NB4 (cell line): ENCODE results near the gene SASH1.

ENCODE experiments used
- DNase-seq: peaks from one replicate; pipeline ENCODE4 v3.0.0; 2010; ENCODE audit warnings: low read depth
- H3K4me3 ChIP-seq: one replicate; pipeline ENCODE4 v1.5.1; 2011; ENCODE audit warnings: mild to moderate bottlenecking, low read depth, low read length, moderate library complexity
- MYC ChIP-seq: IDR thresholded peaks from 2 replicates; pipeline ENCODE4 v1.6.1; 2011; ENCODE audit warnings: low read depth, low read length
- POLR2A ChIP-seq: IDR thresholded peaks from 2 replicates; pipeline ENCODE4 v1.6.1; 2011; ENCODE audit warnings: mild to moderate bottlenecking; ENCODE audit not compliant: insufficient read length; ENCODE audit errors: extremely low read depth
- TF ChIP-seq, protein P1 (sequence below): IDR thresholded peaks from one replicate; pipeline ENCODE4 v1.5.1; 2012; ENCODE audit warnings: low read depth, low read length
- TF ChIP-seq, protein P2 (sequence below): IDR thresholded peaks from 2 replicates; pipeline ENCODE4 v1.6.1; 2011; ENCODE audit warnings: low read depth, low read length

SASH1 gene

DNA sequence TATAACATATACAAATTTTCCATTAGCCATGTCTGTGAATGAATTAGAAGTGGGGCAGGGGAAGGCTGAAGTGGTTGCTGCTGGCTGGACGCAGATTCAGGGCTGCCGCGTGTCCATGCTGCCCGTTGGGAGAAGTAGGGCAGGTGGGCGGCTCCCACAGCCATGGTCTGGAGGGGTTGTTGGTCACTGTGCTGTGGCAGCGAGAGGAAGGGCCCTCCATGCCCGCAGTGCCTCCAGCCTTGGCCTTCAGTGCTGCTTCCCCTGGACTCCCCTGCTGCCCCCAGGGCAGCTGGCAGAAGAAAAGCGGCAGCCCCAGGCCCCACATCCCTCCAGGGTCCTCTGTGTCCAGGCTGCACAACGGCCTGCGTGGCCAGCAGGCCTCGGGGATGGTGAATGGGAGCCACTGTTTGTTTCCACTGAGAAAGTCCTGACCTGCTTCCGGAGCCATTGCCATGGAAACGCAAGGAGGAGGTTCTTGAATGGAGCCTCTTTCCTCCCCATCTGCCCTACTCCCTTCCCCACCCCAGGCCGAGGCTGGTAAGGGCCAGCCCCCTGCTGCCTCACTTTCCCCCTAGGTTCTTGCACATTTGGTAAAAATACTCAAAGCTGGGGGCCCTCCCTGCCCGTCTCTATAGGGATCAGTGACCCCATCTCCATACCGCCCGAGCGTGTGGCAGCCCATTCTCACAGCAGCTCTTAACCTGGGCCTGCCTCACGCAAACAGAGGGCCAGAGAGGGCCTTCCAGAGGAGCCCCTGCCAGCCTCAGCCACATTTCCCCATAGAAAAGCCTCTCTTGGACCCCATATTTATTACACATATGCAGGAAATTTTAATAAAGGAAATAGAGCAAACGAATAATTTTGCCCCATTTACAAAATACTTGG lies 113.3 kb downstream of the SASH1 start:
- no peak overlapping the region for H3K4me3 ChIP-seq
- no peak for DNase-seq
- TF ChIP-seq POLR2A = no peak
- TF ChIP-seq MYC = no peak
- TF ChIP-seq, protein P1, sequence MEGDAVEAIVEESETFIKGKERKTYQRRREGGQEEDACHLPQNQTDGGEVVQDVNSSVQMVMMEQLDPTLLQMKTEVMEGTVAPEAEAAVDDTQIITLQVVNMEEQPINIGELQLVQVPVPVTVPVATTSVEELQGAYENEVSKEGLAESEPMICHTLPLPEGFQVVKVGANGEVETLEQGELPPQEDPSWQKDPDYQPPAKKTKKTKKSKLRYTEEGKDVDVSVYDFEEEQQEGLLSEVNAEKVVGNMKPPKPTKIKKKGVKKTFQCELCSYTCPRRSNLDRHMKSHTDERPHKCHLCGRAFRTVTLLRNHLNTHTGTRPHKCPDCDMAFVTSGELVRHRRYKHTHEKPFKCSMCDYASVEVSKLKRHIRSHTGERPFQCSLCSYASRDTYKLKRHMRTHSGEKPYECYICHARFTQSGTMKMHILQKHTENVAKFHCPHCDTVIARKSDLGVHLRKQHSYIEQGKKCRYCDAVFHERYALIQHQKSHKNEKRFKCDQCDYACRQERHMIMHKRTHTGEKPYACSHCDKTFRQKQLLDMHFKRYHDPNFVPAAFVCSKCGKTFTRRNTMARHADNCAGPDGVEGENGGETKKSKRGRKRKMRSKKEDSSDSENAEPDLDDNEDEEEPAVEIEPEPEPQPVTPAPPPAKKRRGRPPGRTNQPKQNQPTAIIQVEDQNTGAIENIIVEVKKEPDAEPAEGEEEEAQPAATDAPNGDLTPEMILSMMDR = no peak
- TF ChIP-seq, protein P2, sequence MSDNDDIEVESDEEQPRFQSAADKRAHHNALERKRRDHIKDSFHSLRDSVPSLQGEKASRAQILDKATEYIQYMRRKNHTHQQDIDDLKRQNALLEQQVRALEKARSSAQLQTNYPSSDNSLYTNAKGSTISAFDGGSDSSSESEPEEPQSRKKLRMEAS = no peak

GRCh38 chr6:148457137-148457842 lies 114.7 kb downstream of the SASH1 start:
- no peak for DNase-seq
- no peak overlapping the region for H3K4me3 ChIP-seq
- TF ChIP-seq, protein P2 = no peak
- TF ChIP-seq, protein P1 = no peak
- TF ChIP-seq POLR2A (no peak), MYC (no peak)

DNA sequence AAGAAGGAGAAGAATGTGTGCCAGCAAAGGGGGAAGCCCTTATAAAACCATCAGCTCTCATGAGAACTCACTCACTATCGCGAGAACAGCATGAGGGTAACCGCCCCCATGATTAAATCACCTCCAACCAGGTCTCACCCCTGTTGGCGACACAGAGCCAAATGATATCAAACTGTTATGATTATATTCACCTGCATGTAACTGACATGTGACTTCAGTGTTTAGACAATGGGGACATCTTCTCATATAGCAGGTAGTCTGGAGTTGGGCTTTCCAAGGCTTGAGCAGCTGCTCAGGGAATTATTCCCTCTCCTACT lies 115.2 kb downstream of the SASH1 start:
- TF ChIP-seq, protein P1 = no peak
- no peak for TF ChIP-seq POLR2A
- TF ChIP-seq MYC = no peak
- TF ChIP-seq, protein P2 = no peak
- no peak overlapping the region for H3K4me3 ChIP-seq
- DNase-seq = no peak

DNA sequence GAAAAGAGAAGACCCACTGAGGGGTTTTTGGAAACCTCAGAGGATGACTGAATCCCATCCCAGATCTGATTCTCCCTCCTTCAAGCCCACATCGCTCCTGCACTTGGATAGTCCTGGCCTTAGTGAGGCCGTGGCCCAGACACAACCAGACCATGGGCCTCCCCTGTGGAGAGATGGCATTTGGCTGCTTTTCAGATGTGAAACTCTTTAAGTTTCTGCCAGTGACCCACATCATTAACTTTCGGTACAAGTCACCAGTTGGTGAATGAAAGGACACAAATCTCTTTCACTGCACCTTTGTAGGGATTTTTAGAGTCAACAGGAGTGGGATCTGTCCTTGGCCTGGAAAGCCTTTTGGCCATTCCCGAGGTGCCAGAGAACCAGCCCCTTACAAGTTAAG lies 116.6 kb downstream of the SASH1 start:
- TF ChIP-seq, protein P2 = no peak
- no peak for DNase-seq
- H3K4me3 ChIP-seq = no peak overlapping the region

- no peak overlapping the region for H3K4me3 ChIP-seq
- TF ChIP-seq MYC (no peak), POLR2A (no peak)
- TF ChIP-seq, protein P1 = no peak
- TF ChIP-seq, protein P2 = no peak
- no peak for DNase-seq
These were observed 118.4 kb downstream of the SASH1 start for GRCh38 chr6:148460876-148461646.
